Measurements from ENCODE around the gene CDK11A.

The CDK11A gene

DNA sequence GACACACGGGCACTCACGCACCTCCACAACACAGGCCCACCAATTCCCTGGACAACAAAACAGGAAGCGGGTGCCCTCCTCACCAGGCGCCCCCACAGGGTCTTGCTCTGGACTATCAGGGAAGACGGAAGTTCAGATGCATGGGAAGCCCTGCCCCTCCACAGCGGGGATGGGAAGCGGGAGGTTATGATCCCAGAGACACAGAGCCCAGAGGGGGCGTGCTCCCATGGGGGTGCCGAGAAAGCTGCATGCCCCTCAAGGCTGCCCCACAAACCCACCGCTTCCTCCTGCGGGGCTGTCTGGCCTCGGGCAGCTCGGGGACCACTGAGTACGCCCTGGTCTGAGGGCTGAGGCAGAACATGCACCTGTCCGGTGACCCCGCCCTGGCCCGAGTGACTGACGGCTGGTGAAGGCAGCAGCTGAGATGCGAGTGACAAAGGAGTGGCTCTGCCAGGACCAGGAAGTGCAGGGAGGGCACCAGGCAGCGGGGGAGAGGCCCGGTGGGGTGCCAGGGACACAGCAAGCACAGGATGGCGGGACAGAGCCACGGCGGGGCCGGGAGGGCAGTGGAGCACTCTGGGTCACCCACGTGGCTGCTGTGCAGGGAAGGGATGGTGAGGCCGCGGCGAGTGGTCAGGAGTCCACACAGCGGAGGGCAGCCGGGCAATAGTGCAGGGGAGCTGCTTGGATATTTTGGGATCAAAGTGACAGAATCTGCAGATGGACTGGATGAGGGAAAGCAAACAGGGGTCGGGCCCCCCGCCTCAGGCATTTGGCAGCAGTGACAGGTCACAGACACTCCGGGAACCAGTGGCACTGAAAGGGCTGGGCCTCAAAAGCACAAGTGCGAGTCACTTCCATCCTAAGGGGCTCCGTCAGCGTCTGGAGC is 35.5 kb upstream of the CDK11A start:
- no peaks in the 10 kb centered on the region for H3K27me3 ChIP-seq
- no peak overlapping the region for H3K27ac ChIP-seq
- intact Hi-C loops (cut with DNase I; ENCODE audit: low total_unique reads), result no loop called here
- H3K36me3 ChIP-seq, result peaks cover 80 to 99% (median 98%) of the 10 kb centered on the region in 3 donors
- TF ChIP-seq CTCF (IDR thresholded peaks at IDR 0.05), result no peak
- H3K4me1 ChIP-seq, result peaks cover 0 to 26% (median 0%) of the 10 kb centered on the region in 4 donors
- no peak for DNase-seq
- H3K9me3 ChIP-seq, result no peaks in the 10 kb centered on the region
- H3K4me3 ChIP-seq, result no peak overlapping the region

DNA sequence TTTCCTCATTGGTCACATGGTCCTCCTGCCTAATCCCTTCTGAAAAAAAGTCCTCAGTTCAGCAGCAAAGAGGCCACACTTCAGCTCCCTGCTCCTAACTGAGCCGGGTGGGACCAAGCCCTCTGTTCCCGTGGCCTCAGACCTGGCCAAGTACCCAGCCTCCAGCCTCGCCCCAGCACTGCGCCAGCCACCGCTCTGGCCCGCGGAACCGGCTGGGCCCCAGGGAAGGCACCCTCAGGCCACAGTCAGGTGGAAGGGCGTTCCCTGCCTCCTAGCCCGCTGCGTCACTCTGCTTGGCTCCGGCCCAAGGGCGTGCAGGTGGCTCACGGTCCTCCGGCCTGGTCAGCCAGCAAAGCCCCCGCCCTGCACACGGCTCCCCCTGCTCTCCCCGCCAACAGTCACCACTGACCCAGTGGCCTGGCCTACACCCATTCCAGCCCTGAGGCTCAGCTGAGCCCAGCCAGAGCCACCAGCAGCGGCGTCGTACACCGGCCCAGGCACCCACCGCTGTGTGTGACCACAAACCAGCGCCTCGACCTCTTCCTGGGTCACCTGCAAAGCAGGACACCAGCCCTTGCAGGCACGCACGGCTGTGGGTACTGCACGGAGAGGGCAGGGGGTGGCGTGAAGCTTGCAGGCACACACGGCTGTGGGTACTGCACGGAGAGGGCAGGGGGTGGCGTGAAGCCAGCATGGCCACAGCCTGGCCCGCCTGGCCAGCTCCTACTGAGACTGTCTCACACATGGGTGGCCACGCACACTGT is 34.7 kb upstream of the CDK11A start:
- no peak overlapping the region for H3K4me3 ChIP-seq
- no peak overlapping the region for H3K27ac ChIP-seq
- intact Hi-C loops (cut with DNase I; ENCODE audit: low total_unique reads), result no loop called here
- H3K27me3 ChIP-seq, result no peaks in the 10 kb centered on the region
- no peaks in the 10 kb centered on the region for H3K9me3 ChIP-seq
- TF ChIP-seq CTCF (IDR thresholded peaks at IDR 0.05), result no peak
- peaks cover 80 to 99% (median 98%) of the 10 kb centered on the region in 3 donors for H3K36me3 ChIP-seq
- peaks cover 0 to 23% (median 0%) of the 10 kb centered on the region in 4 donors for H3K4me1 ChIP-seq
- DNase-seq, result no peak

GRCh38 chr1:1758059-1758621 is 34.0 kb upstream of the CDK11A start:
- H3K9me3 ChIP-seq, result no peaks in the 10 kb centered on the region
- H3K4me3 ChIP-seq, result no peak overlapping the region
- no peak for DNase-seq
- peaks cover 84 to 99% (median 98%) of the 10 kb centered on the region in 3 donors for H3K36me3 ChIP-seq
- peaks cover 0 to 23% (median 0%) of the 10 kb centered on the region in 4 donors for H3K4me1 ChIP-seq
- no peak overlapping the region for H3K27ac ChIP-seq
- no peak for TF ChIP-seq CTCF (IDR thresholded peaks at IDR 0.05)
- H3K27me3 ChIP-seq, result no peaks in the 10 kb centered on the region
- intact Hi-C loops (cut with DNase I; ENCODE audit: low total_unique reads), result no loop called here

GRCh38 chr1:1757422-1758058 is 33.4 kb upstream of the CDK11A start:
- Histone ChIP-seq H3K27ac (no peak overlapping the region), H3K27me3 (no peaks in the 10 kb centered on the region), H3K36me3 (peaks cover 90 to 99% (median 98%) of the 10 kb centered on the region in 3 donors), H3K4me1 (peaks cover 0 to 19% (median 0%) of the 10 kb centered on the region in 4 donors), H3K9me3 (no peaks in the 10 kb centered on the region), H3K4me3 (no peak overlapping the region)
- no peak for TF ChIP-seq CTCF (IDR thresholded peaks at IDR 0.05)
- DNase-seq, result no peak
- intact Hi-C loops (cut with DNase I; ENCODE audit: low total_unique reads), result no loop called here

DNA sequence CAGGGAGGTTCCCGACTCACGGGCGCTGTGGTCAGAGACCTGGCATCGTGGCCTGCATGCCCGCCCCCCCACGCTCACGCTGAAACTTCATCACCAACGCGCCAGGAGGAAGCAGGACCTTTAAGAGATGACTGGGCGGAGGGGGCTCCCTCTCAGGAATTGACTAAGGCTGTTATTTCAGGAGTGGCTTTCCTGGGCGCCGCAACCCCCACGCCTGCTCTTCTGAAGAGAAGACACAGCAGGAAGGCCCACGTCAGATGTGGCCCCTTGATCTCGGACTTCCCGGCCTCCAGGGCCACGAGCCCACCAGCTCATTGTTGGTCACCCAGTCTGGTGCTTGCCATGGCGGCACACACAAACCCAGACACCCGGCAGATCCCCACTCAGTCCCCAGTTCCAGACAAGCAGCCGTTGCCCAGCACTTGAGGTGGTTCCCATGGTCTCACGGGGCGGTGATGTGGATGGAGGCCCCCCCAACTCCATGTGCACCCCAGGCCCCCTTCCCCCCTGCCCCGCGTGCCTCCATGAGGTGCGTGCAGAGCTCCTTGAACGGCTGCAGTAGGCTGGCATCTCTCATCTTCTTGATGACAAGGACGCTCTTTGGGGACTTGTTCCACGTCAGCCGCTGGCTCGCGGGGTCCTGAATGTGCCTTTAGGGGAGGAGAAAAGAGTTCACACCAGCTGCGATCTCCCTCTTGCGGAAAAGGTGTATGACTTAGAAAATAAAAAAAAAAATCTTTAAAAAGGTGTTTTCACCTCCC is 32.7 kb upstream of the CDK11A start:
- H3K9me3 ChIP-seq, result no peaks in the 10 kb centered on the region
- no peak overlapping the region for H3K27ac ChIP-seq
- intact Hi-C loops (cut with DNase I; ENCODE audit: low total_unique reads), result no loop called here
- H3K36me3 ChIP-seq, result peaks cover 90 to 97% (median 96%) of the 10 kb centered on the region in 3 donors
- H3K4me1 ChIP-seq, result peaks cover 0 to 19% (median 0%) of the 10 kb centered on the region in 4 donors
- DNase-seq, result no peak
- no peak overlapping the region for H3K4me3 ChIP-seq
- no peaks in the 10 kb centered on the region for H3K27me3 ChIP-seq
- TF ChIP-seq CTCF (IDR thresholded peaks at IDR 0.05), result no peak

Data from tibial artery (tissue), 4 donors.